ENCODE results near the gene TAF1D.

Gene TAF1D

DNA sequence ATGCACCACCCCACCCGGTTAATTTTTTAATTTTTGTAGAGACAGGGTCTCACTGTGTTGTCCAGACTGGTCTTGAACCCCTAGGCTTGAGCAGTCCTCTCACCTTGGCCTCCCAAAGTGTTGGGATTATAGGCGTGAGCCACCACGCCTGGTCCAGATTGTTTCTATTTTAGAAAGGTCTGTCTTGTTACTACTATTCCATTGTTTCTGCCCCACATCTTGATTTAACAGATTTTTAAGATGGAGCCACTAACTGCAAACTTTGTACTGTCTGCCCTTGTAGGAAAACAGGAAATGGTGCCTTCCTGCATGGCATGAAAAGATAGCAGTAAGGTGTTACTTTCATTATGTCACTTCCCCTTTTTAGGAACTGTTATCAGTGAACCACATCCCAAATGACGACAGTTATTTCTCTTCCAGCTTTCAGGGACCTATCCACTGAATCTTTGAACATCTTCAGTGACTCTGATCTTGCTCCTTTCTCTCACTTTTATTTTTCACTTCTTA, 23.2 kb downstream of the TAF1D start:
- peak; percentile 6 for DNase-seq

GRCh38 chr11:93717501-93717900, 23.8 kb downstream of the TAF1D start:
- DNase-seq, result no peak

DNA sequence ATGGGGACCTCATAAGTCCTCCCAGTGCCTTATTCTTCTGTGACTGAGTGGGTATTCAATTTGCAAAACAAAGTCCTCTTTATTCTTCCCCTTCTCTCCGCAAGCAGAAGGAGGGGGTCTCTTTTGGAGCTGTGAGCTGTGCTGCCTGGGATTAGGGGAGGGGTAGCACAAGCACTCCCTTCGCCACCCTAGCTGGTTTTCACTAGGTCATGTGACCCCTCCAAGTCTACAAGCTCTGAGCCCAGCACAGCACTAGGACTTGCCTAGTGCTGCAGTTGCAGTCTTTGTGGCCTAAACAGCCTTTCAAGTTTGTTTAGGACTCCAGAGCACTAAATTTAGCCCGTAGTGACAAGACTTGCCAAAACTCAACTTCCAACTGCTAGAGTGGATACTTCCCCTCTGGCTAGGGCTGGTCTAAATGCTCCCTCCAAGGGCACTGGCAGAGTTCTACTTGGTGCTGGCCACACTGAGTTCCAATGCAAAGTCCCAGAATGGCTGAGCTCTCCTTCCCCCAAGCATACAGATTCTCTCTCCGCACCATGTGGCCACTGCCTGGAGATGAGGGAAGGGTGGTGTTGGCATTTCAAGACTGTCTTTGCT, 25.4 kb downstream of the TAF1D start:
- no peak for DNase-seq

DNA sequence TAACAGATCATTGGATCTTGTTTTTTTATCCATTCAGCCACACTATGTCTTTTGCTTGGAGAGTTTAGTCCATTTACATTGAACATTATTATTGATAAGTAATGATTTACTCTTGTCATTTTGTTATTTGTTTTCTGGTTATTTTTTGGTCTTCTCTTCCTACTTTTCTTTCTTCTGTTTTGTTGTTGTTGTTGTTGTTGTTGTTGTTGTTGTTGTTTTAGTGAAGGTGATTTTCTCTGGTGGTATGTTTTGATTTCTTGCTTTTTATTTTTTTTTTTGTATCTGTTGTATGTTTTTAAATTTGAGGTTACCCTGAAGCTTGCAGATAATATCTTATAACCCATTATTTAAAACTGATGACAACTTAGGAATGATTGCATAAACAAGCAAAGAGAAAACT, 28.6 kb downstream of the TAF1D start:
- no peak for DNase-seq

- DNase-seq, result no peak
Measured at GRCh38 chr11:93710239-93710638, 31.1 kb downstream of the TAF1D start.

GRCh38 chr11:93704237-93704636, 37.1 kb downstream of the TAF1D start:
- DNase-seq, result no peak

DNA sequence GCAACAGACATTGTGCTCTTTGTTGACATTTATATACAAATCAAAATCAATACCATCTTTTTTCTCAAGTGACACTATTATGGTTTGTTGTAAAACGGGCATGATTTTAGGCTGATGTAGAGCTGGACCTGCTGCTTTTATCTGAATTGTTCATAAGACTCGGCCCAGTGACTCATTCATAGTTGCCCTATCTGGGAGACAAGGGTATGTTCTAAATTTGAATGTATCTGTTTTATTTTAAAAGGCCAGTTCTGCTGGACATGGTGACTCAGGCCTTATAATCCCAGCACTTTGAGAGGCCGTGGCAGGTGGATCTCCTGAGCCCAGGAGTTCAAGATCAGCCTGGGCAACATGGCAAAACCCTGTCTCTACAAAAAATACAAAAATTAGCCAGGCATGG, 40.5 kb downstream of the TAF1D start:
- DNase-seq, result no peak

- no peak for DNase-seq
Measured at GRCh38 chr11:93697611-93698010, 43.7 kb downstream of the TAF1D start.

GRCh38 chr11:93694557-93694956, 46.7 kb downstream of the TAF1D start:
- no peak for DNase-seq

DNA sequence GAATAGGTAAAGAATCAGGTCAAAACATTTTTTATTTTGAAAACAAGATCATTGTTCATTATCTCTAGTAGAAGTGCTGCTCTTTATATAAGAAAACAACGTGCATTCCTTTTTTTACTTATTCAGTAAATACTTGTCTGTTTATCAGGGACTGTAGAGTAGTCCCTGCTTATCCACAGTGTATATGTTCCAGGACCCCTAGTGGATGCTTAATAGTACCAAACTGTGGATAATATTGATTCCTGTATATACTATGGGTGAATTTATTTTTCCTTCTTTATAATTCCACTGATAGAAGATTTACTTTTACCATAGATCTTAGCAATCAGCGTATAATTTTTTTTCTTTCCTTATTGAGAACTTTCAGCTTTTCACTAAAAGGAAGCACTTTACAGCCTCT, 47.2 kb downstream of the TAF1D start:
- no peak for DNase-seq

DNA sequence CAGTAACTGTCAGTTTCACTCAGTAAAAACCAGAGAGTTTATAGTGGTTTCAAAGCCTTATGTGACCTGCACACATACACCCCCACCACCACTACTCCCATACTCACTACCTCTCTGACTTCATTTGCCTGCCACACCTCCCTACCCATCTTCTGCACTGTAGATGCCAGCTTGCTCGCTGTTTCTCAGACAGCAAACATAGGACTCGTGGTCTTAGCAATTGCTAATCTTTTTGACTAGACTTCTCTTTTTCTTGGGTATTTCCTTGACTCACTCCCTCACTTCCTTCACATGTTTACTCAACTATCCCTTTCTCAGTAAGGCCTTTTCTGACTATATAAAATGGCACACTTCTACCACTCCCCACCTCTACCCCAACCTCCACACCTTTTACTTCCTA, 52.1 kb downstream of the TAF1D start:
- DNase-seq, result peak; percentile 64

GRCh38 chr11:93686812-93687211, 54.5 kb downstream of the TAF1D start:
- DNase-seq, result no peak

DNA sequence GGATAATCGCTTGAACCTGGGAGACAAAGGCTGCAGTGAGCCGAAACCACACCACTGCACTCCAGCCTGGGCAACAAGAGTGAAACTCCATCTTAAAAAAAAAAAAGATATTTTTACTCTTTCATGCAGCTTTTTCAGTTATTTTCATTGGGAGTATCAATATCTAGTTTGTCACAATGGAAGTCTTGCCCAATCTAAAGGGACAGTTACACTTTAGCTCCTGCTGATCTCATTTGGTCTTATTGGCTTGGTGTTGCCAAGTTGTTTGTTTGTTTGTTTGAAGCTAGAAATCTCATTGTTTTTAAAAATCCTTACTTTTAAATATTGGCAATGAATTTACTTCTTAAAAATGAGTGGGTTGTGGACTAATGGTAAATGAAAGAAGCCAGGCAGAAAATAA, 55.1 kb downstream of the TAF1D start:
- DNase-seq, result no peak
